ENCODE data around the gene HNRNPK. TPM values are rescaled to one million over a fixed set of nuclear protein-coding genes. Genes with fewer than 3 reads are reported as not detected.
A peak's percentile ranks its signal among the peaks of the same experiment; 100 is the strongest.

HNRNPK gene
- total and polyA plus RNA-seq, 2 of the 13 experiments (the other 11 are each of a cell fraction or from before 2014, with no cell fraction given) = 321 to 712 TPM

- TF ChIP-seq RBM39 (IDR thresholded peaks at IDR 0.05; ENCODE audit: low read depth, low read length, poor library complexity, severe bottlenecking) (peak; percentile 28), SKIL (CRISPR knock-in tag; IDR thresholded peaks at IDR 0.05; ENCODE audit: borderline replicate concordance) (no peak), ZNF230 (CRISPR knock-in tag; IDR thresholded peaks at IDR 0.05) (no peak), ZNF124 (CRISPR knock-in tag; IDR thresholded peaks at IDR 0.05) (no peak), ZNF580 (CRISPR knock-in tag; IDR thresholded peaks at IDR 0.05; ENCODE audit: borderline replicate concordance, low read depth) (no peak), MAF1 (CRISPR knock-in tag; IDR thresholded peaks at IDR 0.05; ENCODE audit: borderline replicate concordance) (no peak), FOSL2 (CRISPR knock-in tag; IDR thresholded peaks at IDR 0.05) (no peak; the same call in 1 of the 2 replicates), UBTF (CRISPR knock-in tag; IDR thresholded peaks at IDR 0.05) (no peak; the same call in 1 of the 2 replicates), NFKB2 (CRISPR knock-in tag; IDR thresholded peaks at IDR 0.05; ENCODE audit: borderline replicate concordance) (no peak; the same call in 1 of the 2 replicates), PLRG1 (conservative IDR thresholded peaks at IDR 0.05) (no peak), BATF2 (CRISPR knock-in tag; IDR thresholded peaks at IDR 0.05) (no peak), ZNF101 (CRISPR knock-in tag; IDR thresholded peaks at IDR 0.05; ENCODE audit: borderline replicate concordance, low read depth) (no peak), ZBTB37 (CRISPR knock-in tag; IDR thresholded peaks at IDR 0.05) (no peak), ZNF850 (CRISPR knock-in tag; conservative IDR thresholded peaks at IDR 0.05) (no peak), ZNF280B (CRISPR knock-in tag; IDR thresholded peaks at IDR 0.05; ENCODE audit: borderline replicate concordance) (no peak), ZBTB42 (CRISPR knock-in tag; IDR thresholded peaks at IDR 0.05) (peak; percentile 23; the same call in 1 of the 2 replicates), ZBTB46 (CRISPR knock-in tag; IDR thresholded peaks at IDR 0.05; ENCODE audit: borderline replicate concordance) (no peak), NFE2 (CRISPR knock-in tag; IDR thresholded peaks at IDR 0.05) (no peak)
These were observed at the start of gene HNRNPK (continued) for GRCh38 chr9:83979812-83980394.

Measured in HepG2 (cell line).